GM18861 (cell line): ENCODE data around the gene VEGFA.

Experiments used
- ATAC-seq: cut with Tn5 transposase; IDR thresholded peaks from one replicate; pipeline ENCODE4 v1.9.1; 2021; ENCODE audit not compliant: unreplicated experiment

VEGFA gene

DNA sequence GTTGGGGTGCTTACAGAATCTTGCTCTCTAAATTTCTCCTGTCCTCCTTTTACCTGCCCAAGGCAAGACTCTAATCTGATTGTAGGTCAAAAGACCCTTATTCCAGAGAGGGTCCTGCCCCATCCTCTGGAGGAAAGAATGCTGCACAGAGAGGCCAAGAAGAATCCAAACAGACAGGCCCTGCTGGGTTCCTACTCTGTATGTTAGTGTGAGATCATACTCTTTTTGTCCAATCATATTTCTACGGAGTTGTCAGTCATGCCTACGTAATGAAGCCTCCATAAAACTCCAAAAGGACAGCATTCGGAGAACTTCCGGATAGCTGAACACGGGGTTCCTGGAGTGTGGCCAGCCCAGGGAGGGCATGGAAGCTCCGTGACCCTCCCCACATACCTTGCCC, 50.5 kb downstream of the VEGFA start:
- ATAC-seq: no peak

DNA sequence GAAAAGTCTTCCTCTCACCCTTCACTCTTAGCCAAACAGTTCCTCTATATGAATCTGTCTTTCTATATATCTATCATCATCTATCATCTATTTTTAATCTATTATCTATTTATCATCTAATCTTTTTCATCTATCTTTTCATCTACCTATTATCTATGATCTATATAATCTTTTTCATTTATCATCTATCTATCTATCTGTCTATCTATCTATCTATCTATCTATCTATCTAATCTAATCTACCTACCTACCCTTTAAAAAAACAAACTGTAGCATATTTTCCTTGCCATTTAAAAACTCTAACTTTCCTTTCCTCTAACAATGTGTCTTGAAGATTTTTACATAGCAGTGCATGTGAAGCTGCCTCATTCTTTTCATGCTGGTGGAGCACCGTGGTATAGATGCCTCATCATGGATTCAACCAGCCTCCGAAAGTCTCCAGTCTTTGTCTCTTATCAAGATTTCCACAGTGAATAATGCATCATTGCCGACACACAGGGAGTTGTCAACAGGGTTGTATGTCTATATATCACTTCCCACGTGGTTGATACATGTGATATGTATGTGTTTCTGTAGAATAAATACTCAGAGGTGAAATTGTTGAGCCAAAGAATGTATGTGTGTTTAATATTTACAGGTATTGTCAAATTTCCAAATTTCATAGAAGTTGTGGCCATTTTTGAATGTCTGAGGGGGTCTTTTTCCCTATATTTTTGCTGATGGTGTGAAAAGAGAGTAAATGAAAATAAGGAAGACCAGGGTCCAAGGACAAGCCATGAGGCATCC, 51.3 kb downstream of the VEGFA start:
- no peak for ATAC-seq

DNA sequence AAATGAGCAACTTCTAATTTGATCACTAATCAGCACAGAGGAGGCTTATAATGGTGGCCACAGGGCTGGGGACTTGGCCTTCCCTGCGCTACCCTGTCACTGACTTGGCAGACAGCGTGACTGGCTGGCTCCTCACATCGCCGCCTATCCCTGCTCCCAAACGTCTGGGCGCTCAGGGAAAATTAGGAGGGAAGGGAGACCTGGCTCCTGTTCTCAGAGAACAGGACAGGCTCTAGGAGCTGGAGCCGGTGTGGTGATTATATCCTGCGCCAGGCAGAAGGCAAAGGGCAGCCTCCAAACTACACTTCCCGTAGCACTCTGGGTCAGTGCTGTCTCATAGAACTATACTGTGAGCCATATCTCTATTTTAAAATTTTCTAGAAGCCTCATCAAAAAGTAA, 53.4 kb downstream of the VEGFA start:
- no peak for ATAC-seq

DNA sequence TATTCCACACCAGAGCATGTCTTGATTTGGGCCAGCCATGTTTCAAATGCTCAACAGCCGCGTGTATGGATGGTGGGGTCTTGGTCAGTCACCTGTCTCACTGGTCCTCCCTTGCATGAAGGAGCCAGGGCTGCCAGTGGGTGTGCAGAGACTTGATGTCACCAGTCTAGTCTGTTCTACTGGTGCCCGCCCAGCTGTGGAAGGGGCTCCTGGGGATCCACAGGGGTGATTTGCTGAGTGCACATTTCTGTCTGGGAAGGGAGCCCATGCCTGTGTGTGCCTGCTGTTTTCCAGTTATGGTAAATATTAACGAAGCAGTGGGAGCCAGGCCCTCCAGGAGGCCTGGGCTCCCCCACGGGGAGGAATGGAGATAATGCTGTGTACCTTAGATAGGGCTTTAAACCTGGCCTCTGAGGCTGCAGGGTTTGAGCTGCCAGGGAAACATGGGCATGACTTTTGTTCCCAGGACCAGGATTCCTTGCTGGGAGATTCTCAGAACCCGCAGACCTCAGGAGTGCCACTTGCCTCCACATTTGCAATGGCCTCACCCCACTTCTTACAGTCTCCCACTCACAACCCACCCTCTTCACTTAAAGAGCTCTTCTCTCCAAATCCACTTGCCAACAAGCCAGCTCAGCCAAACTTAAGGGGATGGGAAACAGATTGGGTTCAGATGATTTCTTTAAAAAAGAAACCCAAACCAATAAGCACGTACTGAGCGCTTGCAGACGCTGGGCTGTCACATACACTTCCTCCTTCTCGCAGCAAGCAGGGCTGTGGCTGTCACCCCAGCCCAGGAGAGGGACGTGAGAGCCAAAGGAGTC, 54.1 kb downstream of the VEGFA start:
- ATAC-seq: no peak

DNA sequence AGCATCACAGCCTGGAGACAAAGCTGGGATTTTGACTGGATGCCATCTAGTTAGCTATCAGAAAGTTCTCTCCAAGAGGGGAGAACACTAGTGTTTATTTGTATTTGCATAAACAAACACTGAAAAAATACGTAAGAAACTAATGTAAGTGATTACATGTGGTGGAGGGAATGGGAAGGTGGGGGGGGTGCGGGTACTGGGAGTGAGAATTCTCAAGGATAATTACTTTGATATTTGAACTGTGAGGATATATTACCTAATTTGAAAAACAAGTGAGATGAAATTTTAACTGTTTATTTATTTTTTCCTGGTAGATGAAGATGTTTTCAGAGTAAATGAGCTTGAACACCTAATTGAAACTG, 54.7 kb downstream of the VEGFA start:
- ATAC-seq: no peak

DNA sequence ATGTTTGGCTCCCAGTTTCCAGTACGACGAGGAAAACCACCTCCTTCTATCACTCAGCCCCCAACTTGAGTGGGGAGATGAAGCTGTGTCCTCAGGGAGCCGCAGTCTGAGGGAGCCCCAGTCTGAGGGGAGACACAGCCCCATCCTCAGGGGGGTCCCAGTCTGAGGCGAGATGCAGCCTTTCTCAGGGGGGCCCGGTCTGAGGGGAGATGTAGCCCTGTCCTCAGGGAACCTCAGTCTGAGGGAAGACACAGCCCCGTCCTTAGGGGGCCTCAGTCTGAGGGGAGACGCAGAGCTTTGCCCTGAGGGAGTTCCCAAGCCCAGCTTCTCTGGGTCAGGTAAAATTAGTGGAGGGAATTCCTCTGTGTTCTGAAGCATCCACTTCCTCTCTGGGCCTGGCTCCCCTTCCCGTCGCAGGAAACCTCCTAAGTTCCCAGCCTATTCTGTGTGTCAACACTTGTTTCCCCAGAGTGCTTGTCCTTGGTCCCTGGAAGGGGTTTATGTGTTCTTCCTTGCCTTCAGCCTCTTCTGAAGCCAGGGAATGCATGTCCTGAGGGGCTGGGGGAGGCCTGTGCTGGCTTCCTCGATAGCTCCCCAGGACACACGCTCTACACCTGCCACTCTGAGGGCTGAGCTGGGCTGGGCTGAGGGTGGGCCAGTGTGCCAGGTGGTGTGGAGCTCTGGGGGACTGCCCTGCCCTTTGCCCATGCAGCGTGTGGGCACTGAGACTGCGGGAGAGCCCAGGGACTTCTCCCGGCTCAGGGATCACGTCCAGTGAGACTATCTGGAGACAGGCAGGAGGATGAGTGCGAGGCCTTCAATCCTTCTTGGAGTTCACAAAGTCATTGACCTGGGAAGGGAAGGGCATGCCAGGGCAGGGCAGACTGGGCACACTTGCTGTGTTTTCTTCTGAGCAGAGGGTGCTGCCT, 55.4 kb downstream of the VEGFA start:
- ATAC-seq: no peak

DNA sequence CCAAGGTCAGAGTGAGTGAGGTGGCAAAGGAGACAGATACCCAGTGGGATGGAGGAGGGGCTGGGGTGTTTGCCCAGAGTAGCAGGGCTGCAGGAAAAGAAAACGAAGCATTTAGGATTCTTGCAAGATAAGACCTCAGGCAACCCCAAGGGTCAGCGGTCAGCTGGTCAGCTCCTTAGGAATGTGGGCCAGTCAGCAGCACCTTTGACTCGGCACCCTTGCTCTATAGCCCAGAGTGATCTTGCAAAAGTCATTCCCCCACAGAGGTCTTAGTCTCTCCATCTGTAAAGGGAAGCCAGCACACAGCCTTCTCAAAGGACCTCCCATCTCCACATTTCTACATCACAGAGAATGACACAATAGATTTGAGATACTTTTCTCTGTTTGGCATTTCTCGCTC, 56.7 kb downstream of the VEGFA start:
- ATAC-seq: no peak

DNA sequence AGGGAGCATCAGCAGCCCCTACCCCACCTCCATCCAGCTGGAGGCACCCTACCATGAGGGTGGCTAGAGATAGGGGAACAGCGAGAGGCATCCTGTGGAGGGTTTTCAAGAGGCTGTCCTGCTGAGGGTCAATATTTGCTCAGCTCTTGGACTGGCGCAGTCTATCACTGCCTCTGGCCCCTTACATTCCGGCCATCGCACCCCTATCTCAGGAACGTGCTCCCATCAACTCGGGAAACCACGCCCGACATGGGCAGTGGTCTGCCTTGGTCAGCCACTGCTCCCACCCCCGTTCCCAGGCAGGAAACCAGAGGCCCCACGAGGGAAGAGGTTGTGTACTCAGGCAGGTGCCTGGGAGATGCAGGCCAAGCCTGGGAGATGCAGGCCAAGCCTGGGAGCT, 57.9 kb downstream of the VEGFA start:
- no peak for ATAC-seq

DNA sequence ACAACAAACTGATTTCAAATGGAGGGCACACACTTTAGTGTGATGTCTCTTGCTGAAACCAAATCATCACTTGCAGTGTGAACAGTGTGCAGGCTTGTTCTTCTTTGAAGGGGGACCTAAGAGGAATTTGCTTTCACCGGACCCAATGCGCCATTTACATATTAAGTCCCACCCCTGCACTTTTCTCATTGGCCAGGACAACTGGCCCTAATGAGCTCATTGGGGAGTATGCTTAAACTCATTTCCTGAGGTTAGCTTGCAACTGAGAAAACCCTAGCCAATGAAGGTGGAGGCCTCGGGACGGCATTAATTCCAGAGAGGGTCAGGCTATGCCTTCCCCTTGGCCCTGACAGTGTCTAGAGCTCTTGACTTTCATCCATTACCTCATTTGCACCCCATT, 58.7 kb downstream of the VEGFA start:
- ATAC-seq: no peak

DNA sequence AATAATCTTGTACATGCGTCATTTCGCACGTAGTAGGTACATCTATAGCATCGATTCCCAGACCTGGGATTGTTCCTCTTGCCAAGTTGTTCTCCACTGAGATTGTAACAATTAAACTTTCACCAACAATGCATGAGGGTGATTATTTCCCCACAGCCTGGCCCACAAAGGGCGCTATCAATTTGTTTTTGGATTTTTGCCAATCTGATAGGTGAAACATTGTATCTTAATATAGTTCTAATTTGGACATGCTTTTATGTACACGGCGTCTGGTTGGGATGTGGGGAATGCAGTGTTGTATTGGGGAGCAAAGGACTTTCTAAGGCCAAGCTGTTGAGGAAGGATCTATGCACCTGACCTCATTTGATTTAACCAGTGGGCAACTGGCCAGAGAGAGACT, 59.5 kb downstream of the VEGFA start:
- no peak for ATAC-seq

DNA sequence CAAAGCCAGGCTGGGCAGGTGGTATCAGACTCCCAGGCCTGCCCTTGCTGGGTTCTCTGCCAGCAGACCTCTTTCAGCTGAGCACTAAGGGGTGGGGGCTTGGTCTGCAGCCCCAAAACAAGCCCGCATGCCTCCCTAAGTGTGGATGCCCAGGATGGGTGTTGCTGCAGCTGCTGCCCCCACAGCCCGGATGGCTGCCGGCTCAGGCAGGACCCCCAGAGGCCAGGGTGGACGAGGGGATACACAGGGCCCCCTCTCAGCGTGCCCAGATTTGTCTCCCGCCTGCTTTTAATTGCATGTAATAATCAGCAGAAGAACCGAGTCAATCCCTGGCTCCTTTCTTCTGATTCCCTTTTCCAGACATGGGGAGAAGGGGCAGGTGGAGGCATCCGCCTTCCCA, 60.8 kb downstream of the VEGFA start:
- no peak for ATAC-seq

DNA sequence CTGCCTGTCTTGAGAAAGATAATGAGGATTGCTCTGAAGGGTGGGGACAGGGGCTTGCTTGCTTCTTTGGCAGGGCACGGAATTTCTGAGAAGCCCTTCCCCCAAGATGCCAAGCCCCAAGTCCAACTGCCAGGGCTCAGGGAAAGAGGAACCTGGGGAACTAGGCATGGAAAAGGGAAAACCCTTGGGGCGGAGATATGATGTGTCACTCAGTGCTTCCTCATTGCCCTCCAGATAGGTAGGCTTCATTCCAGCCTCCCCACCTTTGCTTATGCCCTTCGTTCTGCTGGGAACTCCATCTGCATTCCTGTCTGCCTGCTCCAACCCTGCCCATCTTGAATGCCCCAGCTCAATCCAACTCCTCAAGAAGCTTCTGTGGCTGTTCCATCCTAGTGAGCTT, 61.2 kb downstream of the VEGFA start:
- ATAC-seq: no peak

DNA sequence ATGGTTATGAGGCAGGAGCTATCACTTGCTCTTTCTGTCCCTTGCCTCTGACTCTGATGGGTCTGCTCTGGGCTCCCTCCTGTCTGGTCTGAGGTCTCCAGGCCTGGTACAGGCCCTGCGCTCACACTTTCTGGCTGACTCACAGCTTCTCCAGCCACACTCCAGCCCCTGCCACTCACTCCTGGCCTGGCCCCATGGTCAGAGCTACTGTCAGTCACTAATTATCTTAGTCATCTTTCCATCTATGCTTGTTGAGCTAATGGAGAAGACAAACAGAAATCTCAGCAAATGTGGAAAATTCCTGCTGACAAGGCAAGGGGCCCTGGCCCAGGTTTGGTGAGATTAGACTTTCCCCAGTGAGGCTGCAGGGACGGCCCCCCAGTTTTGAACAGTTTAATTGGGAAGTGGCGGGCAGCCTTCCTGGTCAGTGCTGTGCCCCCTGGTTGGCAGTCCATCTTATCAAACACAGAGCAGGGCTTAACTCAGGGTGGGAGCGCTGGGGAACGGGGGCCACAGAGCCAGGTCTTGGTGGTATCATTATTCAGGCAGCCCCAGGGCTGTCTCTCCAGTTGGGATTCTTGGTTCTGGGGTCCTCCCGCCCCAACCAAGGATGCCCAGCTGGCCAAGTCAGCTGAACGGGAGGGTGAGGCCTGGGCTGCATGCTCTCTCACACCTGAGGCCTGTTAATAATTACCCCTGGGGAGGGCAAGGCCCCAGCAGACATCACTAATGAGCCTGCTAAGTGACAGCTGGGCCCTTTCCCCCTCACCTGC, 63.4 kb downstream of the VEGFA start:
- no peak for ATAC-seq

DNA sequence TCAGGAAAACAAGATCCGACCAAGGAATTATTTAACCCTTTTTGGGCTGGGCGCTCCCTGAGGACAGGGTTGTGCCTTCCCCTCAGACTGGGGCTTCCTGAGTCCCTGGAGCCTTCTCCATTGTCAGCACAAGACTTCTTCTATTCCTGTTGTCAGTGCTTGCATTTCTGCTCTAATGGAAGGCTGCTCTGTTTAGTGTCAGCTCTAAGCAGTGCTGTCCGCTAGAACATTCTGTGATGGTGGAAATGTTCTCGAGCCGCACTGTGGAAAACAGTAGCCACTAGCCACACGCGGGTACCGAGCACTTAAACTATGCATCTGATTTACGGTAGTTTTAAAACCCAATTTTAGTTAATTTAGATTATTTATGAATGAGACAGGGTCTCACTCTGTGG, 64.0 kb downstream of the VEGFA start:
- no peak for ATAC-seq

DNA sequence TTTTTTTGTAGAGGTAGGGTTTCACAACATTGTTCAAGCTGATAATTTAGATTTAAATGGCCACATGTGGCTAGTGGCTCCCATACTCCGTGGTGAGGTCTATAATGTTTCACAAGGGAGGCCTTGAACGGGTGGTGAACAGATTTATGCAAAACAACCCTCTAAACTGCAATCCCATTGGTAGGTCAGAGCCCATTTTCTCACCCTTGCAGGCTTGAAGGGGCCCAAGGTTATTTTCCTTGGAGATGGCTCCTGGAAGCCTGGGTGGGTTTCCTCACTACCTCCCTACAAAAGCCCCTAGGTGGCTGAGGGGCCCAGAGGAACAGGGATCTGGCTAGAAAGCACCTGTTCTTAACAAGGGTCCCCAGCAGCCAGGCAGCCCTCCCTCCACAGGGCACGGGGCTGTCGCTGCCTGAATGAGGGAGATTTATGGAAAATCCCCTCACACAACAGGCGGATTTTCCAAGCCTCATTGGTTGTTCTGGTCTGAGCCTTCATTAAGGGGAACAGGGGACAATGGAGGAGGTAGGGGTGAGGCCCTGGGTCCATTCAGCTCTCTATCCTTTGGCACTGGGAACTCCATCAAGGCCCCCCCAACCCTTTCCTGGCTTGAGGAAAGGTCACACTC, 64.6 kb downstream of the VEGFA start:
- no peak for ATAC-seq

DNA sequence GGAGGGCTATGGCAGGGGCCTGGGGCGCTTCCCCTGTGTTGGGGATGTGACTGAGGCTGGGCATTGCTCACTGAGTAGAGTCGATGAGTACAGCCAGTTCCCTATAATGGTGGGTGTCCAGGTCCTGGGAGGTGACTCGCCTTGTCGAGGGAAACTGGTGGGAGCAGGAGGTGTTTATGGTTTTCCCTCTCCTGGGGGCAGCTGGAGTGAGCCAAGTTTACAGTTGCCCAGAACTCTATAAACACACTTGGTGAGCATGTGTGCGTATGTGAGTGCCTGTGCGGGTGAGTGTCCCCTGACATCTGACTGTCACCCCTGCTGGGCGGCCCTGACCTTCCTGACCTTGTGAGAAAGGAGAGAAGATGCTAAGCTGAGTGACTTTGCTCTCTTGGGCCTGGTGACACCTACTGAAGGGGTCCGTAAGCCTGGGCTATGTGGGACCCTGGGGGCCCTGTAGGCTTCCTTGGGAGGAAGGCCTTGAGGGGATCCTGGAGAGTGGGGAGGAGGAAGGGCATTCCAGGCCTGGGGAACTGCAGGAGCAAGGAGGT, 65.9 kb downstream of the VEGFA start:
- no peak for ATAC-seq
